Heart left ventricle (tissue), 13 donors: ENCODE measurements around the gene TRPT1.

Source experiments
- CTCF ChIP-seq, 12 donors: fragments of 200-600 bp; sonication (generic) in 4 of 12; IDR thresholded peaks; one replicate each; pipeline versions ENCODE4 v1.5.0 to v1.8.0; 2018 to 2022; ENCODE audit warnings: antibody characterized with exemption in 12 of 12, mild to moderate bottlenecking in 5 of 12
- POLR2A ChIP-seq, 2 donors: fragments of 450-650 bp; IDR thresholded peaks; one replicate each; pipeline ENCODE4 v1.6.1; 2017; ENCODE audit warnings: antibody characterized with exemption in 2 of 2, mild to moderate bottlenecking in 2 of 2, moderate library complexity in 2 of 2
- donor health status: ischemic (EF 13 %, LVEDD 7.1; RV severe dilation, severe dysfunction).
- donor health status: DM: no; HTN: yes; CAD: no.
- donor health status: DM: no; HTN: no; CAD: no.
- donor health status: ischemic (EF 25% LVEDD 6.9; RV normal size, moderate dysfunction).
- donor health status: ischemic (EF 25% LVEDD 5.7; RV mildly dilated, moderate dysfunction).
- donor health status: ischemic (EF 35%, LVEDD 5.7; RV mildly dilated, moderate dysfunction).
- donor health status: nonischemic (EF 11% LVEDD 7.7; RV severe dilation, severe dysfunction).
- donor health status: DM: yes; HTN: yes; CAD: no.
- donor health status: PGD.
- donor health status: ischemic (EF 29% LVEDD 5.4; RV normal size, mild dysfunction).
- donor health status: nonischemic (EF 23%, LVEDD 6.1; RV moderate dilation, normal function).

- TF ChIP-seq CTCF (IDR thresholded peaks at IDR 0.05): no peak
- TF ChIP-seq POLR2A (IDR thresholded peaks at IDR 0.05): no peak
Observed at GRCh38 chr11:64206457-64207255, 19.3 kb downstream of the TRPT1 start, which contains the start of gene FERMT3.
